NCI-H2227 (cell line): Measurements from ENCODE around the gene PFKFB4.
"Not testable (repeated sequence)": the region's sequence is repeated elsewhere in the genome, so short reads cannot be mapped to it uniquely, and the experiment has no call there.

Experiments
- DNase-seq: peaks from one replicate; lab custom pipeline; 2025; ENCODE audit not compliant: unreplicated experiment; lab: John Stamatoyannopoulos, UW

The PFKFB4 gene

GRCh38 chr3:48561045-48561736 is 4.6 kb upstream of the PFKFB4 start:
- DNase-seq = peak; percentile 67

- no peak for DNase-seq
Measured at GRCh38 chr3:48560648-48561018, 4.0 kb upstream of the PFKFB4 start.

- DNase-seq = no peak
Measured at GRCh38 chr3:48558493-48559134, 2.0 kb upstream of the PFKFB4 start.

- no peak for DNase-seq
Measured at GRCh38 chr3:48555949-48556795, 431 bp downstream of the PFKFB4 start.

GRCh38 chr3:48555231-48555948 is 1.2 kb downstream of the PFKFB4 start:
- no peak for DNase-seq

- no peak for DNase-seq
Measured at GRCh38 chr3:48553886-48554845, 2.4 kb downstream of the PFKFB4 start.

GRCh38 chr3:48553361-48553760 is 3.2 kb downstream of the PFKFB4 start:
- no peak for DNase-seq

GRCh38 chr3:48552111-48552951 is 4.3 kb downstream of the PFKFB4 start:
- DNase-seq = no peak

- DNase-seq = not testable (repeated sequence)
Measured at GRCh38 chr3:48551651-48552050, 5.0 kb downstream of the PFKFB4 start.

- peak; percentile 65 for DNase-seq
Measured at GRCh38 chr3:48548729-48549705, 7.6 kb downstream of the PFKFB4 start.

GRCh38 chr3:48548126-48548525 is 8.5 kb downstream of the PFKFB4 start:
- DNase-seq = no peak

- DNase-seq = no peak
Measured at GRCh38 chr3:48546203-48546829, 10.3 kb downstream of the PFKFB4 start.

- no peak for DNase-seq
Measured at GRCh38 chr3:48544141-48544540, 12.5 kb downstream of the PFKFB4 start.

GRCh38 chr3:48543271-48543866 is 13.2 kb downstream of the PFKFB4 start:
- no peak for DNase-seq

GRCh38 chr3:48538451-48538850 is 18.2 kb downstream of the PFKFB4 start:
- no peak for DNase-seq

GRCh38 chr3:48536785-48537184 is 19.8 kb downstream of the PFKFB4 start:
- DNase-seq = no peak

- DNase-seq = no peak
Measured at GRCh38 chr3:48536116-48536515, 20.5 kb downstream of the PFKFB4 start.
